T-helper 17 cell (primary cell): ENCODE measurements around the gene DRAXIN. TPM values are rescaled to one million over a fixed set of nuclear protein-coding genes. Genes with fewer than 3 reads are reported as not detected.

Experiments used
- ATAC-seq: fragments of 150-1000 bp; cut with Tn5 transposase; 2 replicates; pipeline ENCODE4 v1.10.0; 2021; ENCODE audit warnings: mild to moderate bottlenecking, moderate library complexity
- DNase-seq, 3 donors: peaks; one replicate each; pipeline versions ENCODE4 v3.0.0 to v3.0.0-alpha.2; 2020 to 2021
- H3K9me3 ChIP-seq: one replicate; pipeline ENCODE4 v1.7.0; 2013; ENCODE audit warnings: low read length, mild to moderate bottlenecking; ENCODE audit not compliant: control insufficient read depth, poor library complexity, severe bottlenecking
- H3K27ac Mint-ChIP-seq: one replicate; pipeline ENCODE4 v1.8.0; 2022; ENCODE audit warnings: mild to moderate bottlenecking, moderate library complexity, mixed read lengths
- H3K27me3 Mint-ChIP-seq: one replicate; pipeline ENCODE4 v1.8.0; 2022; ENCODE audit warnings: mixed read lengths
- H3K36me3 Mint-ChIP-seq: one replicate; pipeline ENCODE4 v1.8.0; 2022; ENCODE audit warnings: low read depth, mixed read lengths
- H3K4me1 Mint-ChIP-seq: one replicate; pipeline ENCODE4 v1.8.0; 2022; ENCODE audit warnings: mild to moderate bottlenecking, mixed read lengths
- H3K4me3 Mint-ChIP-seq: one replicate; pipeline ENCODE4 v1.8.0; 2022; ENCODE audit warnings: mild to moderate bottlenecking, moderate library complexity, mixed read lengths
- total RNA-seq, 4 donors: library from RNA in 2 of 4; stranded (reverse) in 2 of 4; gene quantifications; one replicate each; pipeline ENCODE4 v1.2.3 and lab custom pipeline; 2022 to 2026

The DRAXIN gene
- total RNA-seq, 2 donors from 2014 or later = 0.17 TPM; not detected in 1

GRCh38 chr1:11764519-11764918, 73.0 kb downstream of the DRAXIN start:
- H3K4me3 Mint-ChIP-seq = no peak overlapping the region
- ATAC-seq (no peak), DNase-seq (no peak)
- peaks cover 5% of the 10 kb centered on the region for H3K36me3 Mint-ChIP-seq
- H3K27me3 Mint-ChIP-seq = peaks cover 28% of the 10 kb centered on the region
- H3K4me1 Mint-ChIP-seq = peaks cover 10% of the 10 kb centered on the region
- H3K9me3 ChIP-seq = no peaks in the 10 kb centered on the region
- no peak overlapping the region for H3K27ac Mint-ChIP-seq

- Mint-ChIP-seq H3K4me1 (peaks cover 10% of the 10 kb centered on the region), H3K4me3 (no peak overlapping the region), H3K27ac (no peak overlapping the region), H3K36me3 (peaks cover 5% of the 10 kb centered on the region), H3K27me3 (peaks cover 27% of the 10 kb centered on the region)
- no peak for DNase-seq
- H3K9me3 ChIP-seq = no peaks in the 10 kb centered on the region
- no peak for ATAC-seq
Observed at GRCh38 chr1:11765661-11766428, 74.3 kb downstream of the DRAXIN start.

GRCh38 chr1:11766429-11766776, 74.9 kb downstream of the DRAXIN start:
- ATAC-seq (no peak), DNase-seq (no peak)
- Mint-ChIP-seq H3K27ac (no peak overlapping the region), H3K4me3 (no peak overlapping the region), H3K36me3 (peaks cover 3% of the 10 kb centered on the region), H3K27me3 (peaks cover 22% of the 10 kb centered on the region), H3K4me1 (peaks cover 8% of the 10 kb centered on the region)
- H3K9me3 ChIP-seq = no peaks in the 10 kb centered on the region

GRCh38 chr1:11767922-11768704, 76.6 kb downstream of the DRAXIN start:
- peaks cover 8% of the 10 kb centered on the region for H3K27me3 Mint-ChIP-seq
- no peaks in the 10 kb centered on the region for H3K9me3 ChIP-seq
- no peak overlapping the region for H3K4me3 Mint-ChIP-seq
- ATAC-seq = no peak
- no peak overlapping the region for H3K27ac Mint-ChIP-seq
- H3K4me1 Mint-ChIP-seq = no peaks in the 10 kb centered on the region
- no peak for DNase-seq
- H3K36me3 Mint-ChIP-seq = no peaks in the 10 kb centered on the region

- Mint-ChIP-seq H3K27me3 (peaks cover 1% of the 10 kb centered on the region), H3K4me1 (no peaks in the 10 kb centered on the region), H3K36me3 (no peaks in the 10 kb centered on the region), H3K27ac (no peak overlapping the region), H3K4me3 (no peak overlapping the region)
- H3K9me3 ChIP-seq = no peaks in the 10 kb centered on the region
- DNase-seq (no peak), ATAC-seq (no peak)
Observed at GRCh38 chr1:11768821-11769220, 77.3 kb downstream of the DRAXIN start.

- no peaks in the 10 kb centered on the region for H3K27me3 Mint-ChIP-seq
- H3K27ac Mint-ChIP-seq = no peak overlapping the region
- DNase-seq (no peak), ATAC-seq (no peak)
- H3K4me3 Mint-ChIP-seq = no peak overlapping the region
- H3K36me3 Mint-ChIP-seq = no peaks in the 10 kb centered on the region
- H3K4me1 Mint-ChIP-seq = peaks cover under 1% of the 10 kb centered on the region
- no peaks in the 10 kb centered on the region for H3K9me3 ChIP-seq
Observed at GRCh38 chr1:11769274-11769673, 77.8 kb downstream of the DRAXIN start.

GRCh38 chr1:11770011-11770410, 78.5 kb downstream of the DRAXIN start:
- peaks cover 2% of the 10 kb centered on the region for H3K4me1 Mint-ChIP-seq
- no peak overlapping the region for H3K27ac Mint-ChIP-seq
- DNase-seq (no peak), ATAC-seq (no peak)
- H3K27me3 Mint-ChIP-seq = no peaks in the 10 kb centered on the region
- H3K36me3 Mint-ChIP-seq = no peaks in the 10 kb centered on the region
- H3K9me3 ChIP-seq = no peaks in the 10 kb centered on the region
- H3K4me3 Mint-ChIP-seq = no peak overlapping the region

- no peaks in the 10 kb centered on the region for H3K9me3 ChIP-seq
- Mint-ChIP-seq H3K4me3 (no peak overlapping the region), H3K36me3 (no peaks in the 10 kb centered on the region), H3K27ac (no peak overlapping the region), H3K4me1 (peaks cover 2% of the 10 kb centered on the region), H3K27me3 (no peaks in the 10 kb centered on the region)
- ATAC-seq (no peak), DNase-seq (no peak)
Observed at GRCh38 chr1:11771481-11772043, 80.1 kb downstream of the DRAXIN start.

GRCh38 chr1:11772458-11772857, 80.9 kb downstream of the DRAXIN start:
- Mint-ChIP-seq H3K27ac (no peak overlapping the region), H3K4me3 (no peak overlapping the region), H3K27me3 (no peaks in the 10 kb centered on the region), H3K36me3 (no peaks in the 10 kb centered on the region), H3K4me1 (peaks cover 2% of the 10 kb centered on the region)
- no peak for ATAC-seq
- DNase-seq = no peak
- H3K9me3 ChIP-seq = no peaks in the 10 kb centered on the region

- no peak for ATAC-seq
- H3K27me3 Mint-ChIP-seq = no peaks in the 10 kb centered on the region
- H3K27ac Mint-ChIP-seq = no peak overlapping the region
- DNase-seq = no peak
- no peak overlapping the region for H3K4me3 Mint-ChIP-seq
- no peaks in the 10 kb centered on the region for H3K36me3 Mint-ChIP-seq
- H3K9me3 ChIP-seq = no peaks in the 10 kb centered on the region
- H3K4me1 Mint-ChIP-seq = peaks cover 2% of the 10 kb centered on the region
Observed at GRCh38 chr1:11774753-11775152, 83.2 kb downstream of the DRAXIN start.

Other genes starting within 250 kb of the DRAXIN start
- gene DISP3, start 212.6 kb upstream of the DRAXIN start, total RNA-seq = 1 to 10 TPM in 1 of 2 donors, under 1 TPM in 1; 0.70 to 1.1 TPM
- gene FBXO2, start 37.3 kb upstream of the DRAXIN start, total RNA-seq = 1 to 10 TPM; 1.3 to 2.2 TPM
- 10 to 100 TPM; 36.2 to 36.5 TPM for gene FBXO44, start 36.8 kb upstream of the DRAXIN start, total RNA-seq
- gene FBXO6, start 27.5 kb upstream of the DRAXIN start, total RNA-seq = 1 to 10 TPM; 2.7 to 4.2 TPM
- 10 to 100 TPM; 23.2 to 28.1 TPM for gene MAD2L2, start 10.6 kb upstream of the DRAXIN start, total RNA-seq
- 10 to 100 TPM; 19.2 to 22.5 TPM for gene AGTRAP, start 44.4 kb downstream of the DRAXIN start, total RNA-seq
- under 1 TPM in 1 of 2 donors, not detected in 1; 0.13 TPM for gene C1orf167, start 70.5 kb downstream of the DRAXIN start, total RNA-seq
- gene MTHFR, start 114.3 kb downstream of the DRAXIN start, total RNA-seq = 10 to 100 TPM; 31.5 to 35.1 TPM
- gene CLCN6, start 114.5 kb downstream of the DRAXIN start, total RNA-seq = 10 to 100 TPM; 11.7 to 13.8 TPM
- not detected for gene NPPA, start 156.1 kb downstream of the DRAXIN start, total RNA-seq
- not detected for gene NPPB, start 167.2 kb downstream of the DRAXIN start, total RNA-seq
- gene KIAA2013, start 234.7 kb downstream of the DRAXIN start, total RNA-seq = 10 to 100 TPM; 17.5 to 20.6 TPM
- 1 to 10 TPM; 2.8 to 3.0 TPM for gene PLOD1, start 243.0 kb downstream of the DRAXIN start, total RNA-seq